ENCODE results near the gene TTPAL. TPM values are rescaled to one million over a fixed set of nuclear protein-coding genes. Genes with fewer than 3 reads are reported as not detected.

TTPAL gene
- total RNA-seq, 4 donors from 2014 or later: 27.1 to 36.8 (median 31.7) TPM

GRCh38 chr20:44504402-44505307, 29.0 kb downstream of the TTPAL start:
- WGBS, 2 donors: 90 to 93% methylated on average over 6 of the region's 6 CpGs

GRCh38 chr20:44509762-44510161, 34.1 kb downstream of the TTPAL start:
- 94 to 95% methylated on average over 4 of the region's 4 CpGs for WGBS, 2 donors
- no peak for DNase-seq (ENCODE audit: low spot score in 2 of 2)
- TF ChIP-seq, protein P1, sequence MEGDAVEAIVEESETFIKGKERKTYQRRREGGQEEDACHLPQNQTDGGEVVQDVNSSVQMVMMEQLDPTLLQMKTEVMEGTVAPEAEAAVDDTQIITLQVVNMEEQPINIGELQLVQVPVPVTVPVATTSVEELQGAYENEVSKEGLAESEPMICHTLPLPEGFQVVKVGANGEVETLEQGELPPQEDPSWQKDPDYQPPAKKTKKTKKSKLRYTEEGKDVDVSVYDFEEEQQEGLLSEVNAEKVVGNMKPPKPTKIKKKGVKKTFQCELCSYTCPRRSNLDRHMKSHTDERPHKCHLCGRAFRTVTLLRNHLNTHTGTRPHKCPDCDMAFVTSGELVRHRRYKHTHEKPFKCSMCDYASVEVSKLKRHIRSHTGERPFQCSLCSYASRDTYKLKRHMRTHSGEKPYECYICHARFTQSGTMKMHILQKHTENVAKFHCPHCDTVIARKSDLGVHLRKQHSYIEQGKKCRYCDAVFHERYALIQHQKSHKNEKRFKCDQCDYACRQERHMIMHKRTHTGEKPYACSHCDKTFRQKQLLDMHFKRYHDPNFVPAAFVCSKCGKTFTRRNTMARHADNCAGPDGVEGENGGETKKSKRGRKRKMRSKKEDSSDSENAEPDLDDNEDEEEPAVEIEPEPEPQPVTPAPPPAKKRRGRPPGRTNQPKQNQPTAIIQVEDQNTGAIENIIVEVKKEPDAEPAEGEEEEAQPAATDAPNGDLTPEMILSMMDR (IDR thresholded peaks at IDR 0.05): no peak
- no peak for TF ChIP-seq POLR2A (IDR thresholded peaks at IDR 0.05)
- no peak overlapping the region for H3K4me3 ChIP-seq (ENCODE audit: low read depth, poor library complexity, severe bottlenecking)
- intact Hi-C loops (cut with DNase I; ENCODE audit: low total_unique reads): no loop called here

More at GRCh38 chr20:44504402-44505307, 29.0 kb downstream of the TTPAL start:
- no peak for TF ChIP-seq POLR2A (IDR thresholded peaks at IDR 0.05)
- TF ChIP-seq, protein P1 (IDR thresholded peaks at IDR 0.05): no peak
- intact Hi-C loops (cut with DNase I; ENCODE audit: low total_unique reads): no loop called here
- no peak for DNase-seq (ENCODE audit: low spot score in 2 of 2)
- H3K4me3 ChIP-seq (ENCODE audit: low read depth, poor library complexity, severe bottlenecking): no peak overlapping the region

DNA sequence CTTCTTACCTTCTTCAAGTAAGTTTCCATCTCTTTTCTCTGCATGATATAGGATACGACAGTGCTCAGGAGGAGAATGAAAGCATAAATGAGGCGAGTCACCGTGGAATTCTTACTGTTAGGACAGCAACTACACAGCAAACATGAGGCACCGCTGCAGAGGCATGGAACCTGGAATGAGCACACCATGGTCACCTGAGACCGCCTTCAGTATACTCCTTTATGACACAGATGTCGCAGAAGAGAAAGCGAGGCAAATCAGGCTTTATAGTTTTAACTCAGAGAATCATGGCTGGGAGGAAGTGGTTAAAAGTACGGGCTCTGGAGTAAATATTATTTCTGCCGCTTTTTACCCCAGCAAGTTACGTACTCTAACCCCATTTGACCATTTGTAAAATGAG, 38.2 kb downstream of the TTPAL start:
- no peak for DNase-seq (ENCODE audit: low spot score in 2 of 2)
- TF ChIP-seq, protein P1 (IDR thresholded peaks at IDR 0.05): no peak
- TF ChIP-seq POLR2A (IDR thresholded peaks at IDR 0.05): no peak
- intact Hi-C loops (cut with DNase I; ENCODE audit: low total_unique reads): no loop called here
- 73 to 77% methylated on average over 10 of the region's 10 CpGs for WGBS, 2 donors
- H3K4me3 ChIP-seq (ENCODE audit: low read depth, poor library complexity, severe bottlenecking): no peak overlapping the region

DNA sequence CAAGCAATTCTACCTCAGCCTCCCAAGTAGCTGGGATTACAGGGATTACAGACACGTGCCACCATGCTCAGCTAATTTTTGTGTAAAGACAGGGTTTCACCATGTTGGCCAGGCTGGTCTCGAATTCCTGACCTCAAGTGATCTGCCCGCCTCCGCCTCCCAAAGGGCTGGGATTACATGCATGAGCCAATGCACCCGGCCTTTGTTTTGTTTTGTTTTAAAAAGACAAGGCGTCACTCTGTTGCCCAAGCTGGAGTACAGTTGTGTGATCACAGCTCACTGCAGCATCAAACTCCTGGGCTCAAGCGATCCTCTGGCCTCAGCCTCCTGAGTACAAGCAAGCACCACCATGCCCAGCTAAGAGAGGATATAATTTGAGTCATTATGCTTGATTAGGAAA, 40.8 kb downstream of the TTPAL start:
- 56% methylated on average over 7 of the region's 7 CpGs for WGBS, 2 donors
- intact Hi-C loops (cut with DNase I; ENCODE audit: low total_unique reads): no loop called here
- no peak overlapping the region for H3K4me3 ChIP-seq (ENCODE audit: low read depth, poor library complexity, severe bottlenecking)
- no peak for TF ChIP-seq POLR2A (IDR thresholded peaks at IDR 0.05)
- TF ChIP-seq, protein P1 (IDR thresholded peaks at IDR 0.05): no peak
- DNase-seq (ENCODE audit: low spot score in 2 of 2): peak in 1 of 2 donors; percentile 59

DNA sequence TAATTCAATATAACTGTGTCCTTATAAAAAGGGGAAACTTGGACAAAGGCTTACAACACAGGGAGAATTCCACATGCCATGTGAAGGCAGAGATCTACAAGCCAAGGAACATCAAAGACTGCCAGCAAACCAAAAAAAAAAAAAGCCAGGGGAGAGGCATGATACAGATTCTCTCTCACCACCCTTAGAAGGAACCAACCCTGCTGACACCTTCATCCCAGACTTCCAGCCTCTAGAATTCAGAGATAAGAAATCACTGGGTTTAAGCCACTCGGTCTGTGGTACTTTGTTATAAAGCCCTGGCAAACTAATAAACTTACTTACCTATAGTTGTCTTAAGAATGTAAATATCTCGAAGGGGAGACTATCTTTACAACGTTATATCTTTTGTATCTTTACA, 41.8 kb downstream of the TTPAL start:
- 75 to 80% methylated on average over 3 of the region's 3 CpGs for WGBS, 2 donors

More for the DNA sequence above, 41.8 kb downstream of the TTPAL start:
- H3K4me3 ChIP-seq (ENCODE audit: low read depth, poor library complexity, severe bottlenecking): no peak overlapping the region
- TF ChIP-seq, protein P1 (IDR thresholded peaks at IDR 0.05): no peak
- TF ChIP-seq POLR2A (IDR thresholded peaks at IDR 0.05): no peak
- DNase-seq (ENCODE audit: low spot score in 2 of 2): no peak
- intact Hi-C loops (cut with DNase I; ENCODE audit: low total_unique reads): no loop called here
